ENCODE data around the gene CHCHD3.
"Not testable (repeated sequence)": the region's sequence is repeated elsewhere in the genome, so short reads cannot be mapped to it uniquely, and the experiment has no call there.

CHCHD3 gene

DNA sequence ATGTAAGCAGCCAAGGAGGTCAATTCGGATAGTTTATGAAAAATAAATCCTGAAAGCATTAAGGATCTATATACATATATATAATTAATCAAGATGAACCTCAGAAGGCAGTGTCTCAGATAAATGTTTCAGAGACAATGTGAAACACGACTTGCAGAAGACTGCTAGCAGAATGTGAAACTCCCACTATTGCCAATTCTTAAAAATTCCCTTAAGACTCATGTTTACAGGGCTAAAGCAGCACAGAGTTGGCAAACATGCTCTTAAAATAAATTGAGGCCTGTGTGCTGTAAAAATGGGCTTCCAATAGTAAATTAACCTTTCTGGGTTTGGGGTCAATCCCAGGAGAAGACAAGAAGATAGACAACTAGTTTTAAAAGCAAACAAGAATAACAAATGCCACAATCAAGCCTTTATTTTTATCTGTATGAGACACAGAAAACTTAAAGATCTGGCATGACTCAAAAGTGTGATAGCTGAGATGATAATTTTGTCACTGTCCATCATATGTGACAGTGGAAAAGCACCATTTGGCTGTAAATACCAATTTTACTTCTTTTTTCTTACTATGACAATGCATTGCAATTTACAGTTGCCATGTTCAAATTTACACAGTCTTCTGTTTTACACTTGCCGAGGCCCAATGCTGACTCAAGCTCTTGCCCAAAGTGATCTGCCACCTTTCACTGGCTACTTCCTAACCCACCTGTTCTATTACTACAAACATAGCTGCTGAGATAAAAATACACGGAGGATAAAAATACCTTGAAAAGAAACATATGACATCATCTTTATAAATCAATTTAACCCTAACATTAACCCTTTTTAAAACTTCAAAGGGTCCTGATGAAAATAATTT lies 78.6 kb downstream of the CHCHD3 start:
- no peak for DNase-seq (ENCODE audit: low read depth)

GRCh38 chr7:133001727-133002126 lies 80.2 kb downstream of the CHCHD3 start:
- DNase-seq (ENCODE audit: low read depth) = no peak

DNA sequence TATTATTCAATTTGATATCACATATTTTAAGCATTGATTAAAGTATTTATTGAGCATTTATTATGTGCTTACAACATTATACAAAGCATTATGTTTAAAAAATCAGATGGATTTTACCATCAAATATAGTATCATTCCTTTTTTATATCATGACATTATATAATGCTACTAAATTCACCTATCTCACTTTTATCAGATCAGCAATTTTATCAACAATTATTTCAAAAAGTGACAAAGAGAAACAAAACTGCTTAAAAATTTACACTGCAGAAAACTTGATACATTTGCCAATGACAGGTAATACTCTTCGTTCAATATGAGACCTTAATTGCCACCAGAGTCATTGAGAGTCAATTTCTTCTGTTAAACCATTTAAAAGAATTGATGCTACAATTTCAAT lies 82.0 kb downstream of the CHCHD3 start:
- DNase-seq (ENCODE audit: low read depth) = no peak

DNA sequence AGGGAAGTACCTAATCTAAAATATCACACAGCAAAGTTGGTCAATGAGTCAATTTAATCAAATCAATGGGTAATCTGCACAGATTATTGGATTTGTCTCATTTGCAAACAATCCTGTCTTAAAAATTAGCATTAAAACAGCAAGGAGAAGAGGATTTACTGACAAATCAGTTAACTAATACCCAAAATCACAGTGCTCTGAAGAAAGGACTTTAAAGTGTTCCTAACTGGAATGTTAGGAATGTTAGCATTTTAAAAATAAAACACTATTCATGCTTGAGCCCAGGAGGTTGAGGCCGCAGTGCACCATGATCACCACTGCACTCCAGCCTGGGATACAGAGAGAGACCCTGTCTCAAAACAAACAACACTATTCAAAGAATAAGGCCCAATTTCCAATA lies 83.1 kb downstream of the CHCHD3 start:
- DNase-seq (ENCODE audit: low read depth) = no peak

- DNase-seq (ENCODE audit: low read depth) = no peak
These were observed 84.4 kb downstream of the CHCHD3 start for GRCh38 chr7:132997505-132997904.

DNA sequence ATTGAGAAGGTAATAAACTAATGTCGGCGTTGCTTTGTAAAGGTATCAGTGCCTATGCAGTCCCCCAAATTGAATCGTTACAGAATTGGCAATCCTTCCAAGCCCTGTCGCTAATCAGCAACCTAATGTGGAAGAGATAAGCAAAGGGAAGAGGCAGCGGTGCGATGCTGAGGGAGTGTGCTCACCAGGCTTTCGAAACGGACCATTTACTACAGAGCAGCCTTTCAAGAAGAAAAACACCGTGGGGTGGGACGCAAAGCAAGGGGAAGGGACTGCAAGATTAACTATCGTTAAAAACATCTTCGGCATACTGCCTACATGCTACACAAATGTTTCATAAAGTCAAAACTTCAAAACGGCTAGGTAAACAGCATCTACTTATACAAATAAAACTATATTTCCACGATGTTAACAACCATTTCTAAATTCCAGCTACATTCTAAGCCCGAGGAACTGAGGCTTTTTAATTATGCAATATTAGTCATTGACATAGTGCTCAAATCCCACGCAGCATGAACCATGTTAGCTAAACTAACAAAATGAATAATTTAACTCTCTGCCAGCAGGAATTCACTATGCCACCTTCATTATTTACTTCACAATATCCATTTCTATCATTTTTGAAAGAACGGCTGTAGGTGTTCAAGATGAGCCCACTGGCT lies 85.2 kb downstream of the CHCHD3 start:
- no peak for DNase-seq (ENCODE audit: low read depth)

DNA sequence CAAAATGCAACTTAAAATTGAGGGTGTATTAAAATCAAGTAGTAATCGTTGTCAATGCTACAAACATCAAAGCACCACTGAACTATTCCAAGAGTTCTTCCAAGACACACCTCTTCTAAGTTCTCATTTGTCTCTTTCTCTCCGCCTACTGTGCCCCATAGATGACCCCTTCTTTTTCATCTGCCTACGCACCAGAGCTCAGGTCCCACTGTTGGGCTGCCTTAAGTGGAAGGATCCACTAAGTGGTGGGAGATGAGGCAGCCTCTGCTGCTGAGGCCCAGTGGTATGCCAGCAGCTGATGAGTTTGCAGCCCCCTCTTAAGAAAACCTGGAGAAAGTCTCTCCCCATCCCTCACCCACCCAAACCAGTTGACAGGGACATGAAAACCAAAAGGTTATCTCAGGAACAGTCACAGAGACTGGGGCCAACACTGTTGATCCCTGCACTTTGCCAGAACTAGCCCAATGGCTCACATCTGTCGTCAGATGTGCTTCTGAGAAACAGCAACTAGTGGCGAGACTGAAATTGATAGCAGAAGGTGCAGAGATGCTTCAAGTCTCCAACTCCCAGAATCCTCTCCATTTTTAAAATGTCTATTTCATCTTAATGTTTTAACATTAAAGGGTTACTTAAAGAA lies 88.4 kb downstream of the CHCHD3 start:
- no peak for DNase-seq (ENCODE audit: low read depth)

GRCh38 chr7:132991615-132992587 lies 90.0 kb downstream of the CHCHD3 start:
- no peak for DNase-seq (ENCODE audit: low read depth)

- no peak for DNase-seq (ENCODE audit: low read depth)
These were observed 93.8 kb downstream of the CHCHD3 start for GRCh38 chr7:132988117-132988516.

DNA sequence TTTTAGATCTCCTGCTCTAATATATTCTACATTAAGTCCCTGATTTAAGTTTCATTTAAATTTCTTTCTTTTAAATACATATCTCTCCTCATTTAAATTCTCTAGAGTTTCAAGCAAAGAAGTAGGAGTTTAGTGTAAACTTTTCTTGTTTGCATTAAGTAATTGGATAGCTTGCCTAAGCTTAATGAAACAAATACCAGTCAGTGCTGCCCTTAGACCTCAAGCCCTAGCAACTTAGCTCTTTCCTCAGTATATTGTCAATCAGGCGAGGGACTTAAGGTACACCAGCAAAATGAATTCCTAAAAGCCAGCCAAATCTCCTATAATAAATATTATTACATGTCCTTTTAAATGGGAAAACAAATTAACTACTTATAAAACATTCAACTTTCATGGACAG lies 101.5 kb downstream of the CHCHD3 start:
- no peak for DNase-seq (ENCODE audit: low read depth)

DNA sequence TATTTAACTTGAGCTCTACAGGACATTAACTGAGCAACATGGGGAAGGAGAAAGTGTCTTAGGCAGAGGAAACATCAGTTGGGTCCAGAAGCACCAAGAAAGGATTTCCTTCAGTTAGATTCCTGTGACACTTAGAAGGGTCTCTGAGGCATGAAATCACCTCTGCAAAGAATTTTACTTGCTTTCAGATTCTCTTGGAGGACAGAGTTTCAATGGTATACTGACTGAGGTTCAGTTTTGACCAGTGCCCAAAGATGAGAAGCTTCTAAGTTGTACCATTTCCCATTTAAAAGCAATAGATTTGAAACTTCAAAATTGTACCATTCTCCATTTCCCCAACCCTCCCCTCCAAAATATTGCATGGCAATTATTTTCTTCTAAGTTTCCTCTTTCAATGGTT lies 102.4 kb downstream of the CHCHD3 start:
- DNase-seq (ENCODE audit: low read depth) = no peak

DNA sequence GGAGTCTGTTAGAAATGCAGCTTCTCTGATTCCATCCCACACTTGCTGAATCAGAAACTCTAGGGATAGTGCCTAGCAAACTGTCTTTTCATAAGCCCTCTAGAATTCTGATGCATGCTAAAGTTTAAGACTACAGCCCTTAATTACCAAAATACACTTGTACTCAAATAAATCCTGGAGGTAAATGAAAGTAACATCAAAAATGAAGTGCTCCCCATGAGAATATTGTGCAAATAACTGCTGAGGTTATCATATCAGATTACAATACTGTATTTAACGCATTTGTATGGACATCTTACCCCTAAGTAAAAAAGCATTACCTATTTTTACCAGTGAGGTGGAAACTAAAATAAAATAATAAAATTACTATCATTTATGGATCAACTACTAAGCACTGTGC lies 104.7 kb downstream of the CHCHD3 start:
- DNase-seq (ENCODE audit: low read depth) = no peak

GRCh38 chr7:132972745-132973144 lies 109.1 kb downstream of the CHCHD3 start:
- DNase-seq (ENCODE audit: low read depth) = no peak

DNA sequence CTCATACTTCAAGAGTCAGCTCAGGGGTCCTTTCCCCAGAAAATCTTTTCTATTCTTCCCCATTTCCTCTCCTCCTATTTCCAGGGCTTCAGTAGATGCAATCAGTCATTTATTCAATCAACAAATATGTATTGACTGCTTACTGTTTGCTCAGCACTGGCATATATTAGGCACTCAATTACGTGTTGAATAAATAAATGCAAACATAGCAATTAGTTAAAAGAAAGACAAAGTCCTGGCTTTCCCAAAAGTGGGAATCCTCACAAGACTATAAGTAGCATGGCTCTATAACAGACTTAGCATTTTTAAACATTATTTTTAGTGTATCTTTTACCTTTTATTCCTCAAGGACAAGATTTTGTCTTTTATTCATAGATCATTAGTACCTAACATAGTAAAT lies 111.6 kb downstream of the CHCHD3 start:
- DNase-seq (ENCODE audit: low read depth) = no peak

- DNase-seq (ENCODE audit: low read depth) = no peak
These were observed 112.4 kb downstream of the CHCHD3 start for GRCh38 chr7:132969520-132969919.

DNA sequence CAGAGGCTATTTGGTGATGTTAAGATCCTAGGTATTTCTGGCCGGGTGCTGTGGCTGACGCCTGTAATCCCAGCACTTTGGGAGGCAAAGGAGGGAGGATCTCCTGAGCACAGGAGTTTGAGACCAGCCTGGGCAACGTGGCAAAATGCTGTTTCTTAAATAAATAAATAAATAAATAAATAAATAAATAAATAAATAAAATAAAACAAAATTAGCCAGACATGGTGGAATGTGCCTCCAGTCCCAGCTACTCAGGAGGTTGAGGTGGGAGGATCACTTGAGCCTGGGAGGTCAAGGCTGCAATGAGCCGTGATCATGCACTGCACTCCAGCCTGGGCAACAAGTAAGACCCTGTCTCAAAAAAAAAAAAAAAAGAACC lies 114.4 kb downstream of the CHCHD3 start:
- not testable (repeated sequence) for DNase-seq (ENCODE audit: low read depth)

DNA sequence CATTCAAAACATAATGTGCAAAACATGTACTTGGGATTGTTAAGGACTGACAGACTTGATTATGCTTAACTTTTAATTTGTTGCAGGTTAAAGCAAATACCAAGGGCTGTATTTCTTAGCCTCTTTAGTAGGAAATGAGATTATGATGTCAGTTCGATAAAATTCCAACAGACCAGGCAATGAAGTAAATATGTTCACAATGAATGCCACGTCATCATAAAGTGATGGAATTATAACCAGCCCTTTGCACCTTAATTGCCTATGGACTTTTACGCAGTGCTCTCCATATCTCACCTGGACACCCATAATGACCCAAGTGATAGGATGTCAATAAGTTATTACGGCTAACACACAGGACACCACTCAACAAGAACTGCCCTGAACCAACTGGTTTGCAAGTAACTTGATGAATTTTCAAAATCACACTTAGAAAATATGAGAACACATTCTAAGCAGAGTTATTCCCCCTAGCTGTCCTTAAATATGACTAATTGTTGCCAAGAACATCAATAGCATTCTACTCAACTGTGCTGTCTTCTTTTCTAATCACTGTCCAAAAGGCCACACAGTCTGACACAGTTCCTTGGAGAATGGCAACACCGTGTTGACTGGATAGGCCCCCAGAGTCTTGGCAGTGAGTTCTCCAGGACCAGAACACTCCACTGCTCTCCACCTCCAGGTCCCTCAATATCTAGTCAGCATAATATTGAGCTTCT lies 115.0 kb downstream of the CHCHD3 start:
- DNase-seq (ENCODE audit: low read depth) = no peak

GRCh38 chr7:132965951-132966350 lies 115.9 kb downstream of the CHCHD3 start:
- no peak for DNase-seq (ENCODE audit: low read depth)

- no peak for DNase-seq (ENCODE audit: low read depth)
These were observed 117.0 kb downstream of the CHCHD3 start for GRCh38 chr7:132964876-132965275.

GRCh38 chr7:132959891-132960290 lies 122.0 kb downstream of the CHCHD3 start:
- no peak for DNase-seq (ENCODE audit: low read depth)

- DNase-seq (ENCODE audit: low read depth) = no peak
These were observed 125.3 kb downstream of the CHCHD3 start for GRCh38 chr7:132956556-132956955.
